AG09319 (cell line): ENCODE measurements around the gene FRMD3.

Experiments used
- DNase-seq: peaks from one replicate; pipeline ENCODE4 v3.0.0-alpha.2; 2010; ENCODE audit warnings: low read depth; ENCODE audit errors: extremely low read depth
- TF ChIP-seq, protein P1 (sequence below): IDR thresholded peaks from 2 replicates; pipeline ENCODE4 v1.5.1; 2011; ENCODE audit warnings: low read depth, mild to moderate bottlenecking, inconsistent platforms, low read length, moderate library complexity

Gene FRMD3

DNA sequence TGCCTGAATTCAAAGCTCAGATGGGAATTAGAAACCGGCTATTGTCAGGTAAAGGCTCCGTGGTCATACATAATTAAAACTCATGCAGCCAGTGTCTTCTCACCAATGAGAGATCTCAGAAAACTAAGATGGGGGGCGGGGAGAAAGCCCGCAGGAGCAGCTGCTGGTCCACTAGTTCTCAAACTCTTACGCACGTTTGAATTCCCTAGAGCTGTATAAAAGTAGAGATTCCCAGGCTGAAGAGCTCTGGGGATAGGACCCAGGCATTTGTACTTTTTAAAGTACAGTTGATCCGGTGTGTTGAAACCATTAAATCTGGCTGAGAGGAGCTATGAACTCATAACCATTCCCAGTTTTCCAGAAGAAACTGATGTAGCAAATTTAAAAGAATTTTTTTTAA is 68.5 kb downstream of the FRMD3 start:
- TF ChIP-seq, protein P1, sequence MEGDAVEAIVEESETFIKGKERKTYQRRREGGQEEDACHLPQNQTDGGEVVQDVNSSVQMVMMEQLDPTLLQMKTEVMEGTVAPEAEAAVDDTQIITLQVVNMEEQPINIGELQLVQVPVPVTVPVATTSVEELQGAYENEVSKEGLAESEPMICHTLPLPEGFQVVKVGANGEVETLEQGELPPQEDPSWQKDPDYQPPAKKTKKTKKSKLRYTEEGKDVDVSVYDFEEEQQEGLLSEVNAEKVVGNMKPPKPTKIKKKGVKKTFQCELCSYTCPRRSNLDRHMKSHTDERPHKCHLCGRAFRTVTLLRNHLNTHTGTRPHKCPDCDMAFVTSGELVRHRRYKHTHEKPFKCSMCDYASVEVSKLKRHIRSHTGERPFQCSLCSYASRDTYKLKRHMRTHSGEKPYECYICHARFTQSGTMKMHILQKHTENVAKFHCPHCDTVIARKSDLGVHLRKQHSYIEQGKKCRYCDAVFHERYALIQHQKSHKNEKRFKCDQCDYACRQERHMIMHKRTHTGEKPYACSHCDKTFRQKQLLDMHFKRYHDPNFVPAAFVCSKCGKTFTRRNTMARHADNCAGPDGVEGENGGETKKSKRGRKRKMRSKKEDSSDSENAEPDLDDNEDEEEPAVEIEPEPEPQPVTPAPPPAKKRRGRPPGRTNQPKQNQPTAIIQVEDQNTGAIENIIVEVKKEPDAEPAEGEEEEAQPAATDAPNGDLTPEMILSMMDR: no peak
- DNase-seq: no peak

- DNase-seq: no peak
- TF ChIP-seq, protein P1: no peak
Observed at GRCh38 chr9:83468821-83469220, 69.4 kb downstream of the FRMD3 start.

DNA sequence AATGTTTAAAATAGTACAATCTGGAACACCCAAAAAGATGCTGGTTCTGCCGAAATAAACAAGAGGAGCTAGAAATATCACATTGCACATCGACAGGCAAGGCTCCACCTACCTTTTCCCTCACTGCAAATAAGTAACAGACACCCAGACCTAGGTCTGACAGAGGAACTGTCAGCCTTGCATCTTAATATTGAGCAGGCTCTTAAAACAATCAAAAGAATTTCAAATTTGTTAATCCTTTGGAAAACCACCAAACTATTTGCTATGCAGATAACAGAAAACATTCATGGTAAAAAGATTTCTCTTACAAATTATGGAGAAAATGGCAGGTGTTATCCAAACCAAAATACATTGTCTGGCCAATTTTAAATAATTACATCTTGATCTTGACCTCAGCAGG is 71.3 kb downstream of the FRMD3 start:
- TF ChIP-seq, protein P1: no peak
- DNase-seq: no peak

DNA sequence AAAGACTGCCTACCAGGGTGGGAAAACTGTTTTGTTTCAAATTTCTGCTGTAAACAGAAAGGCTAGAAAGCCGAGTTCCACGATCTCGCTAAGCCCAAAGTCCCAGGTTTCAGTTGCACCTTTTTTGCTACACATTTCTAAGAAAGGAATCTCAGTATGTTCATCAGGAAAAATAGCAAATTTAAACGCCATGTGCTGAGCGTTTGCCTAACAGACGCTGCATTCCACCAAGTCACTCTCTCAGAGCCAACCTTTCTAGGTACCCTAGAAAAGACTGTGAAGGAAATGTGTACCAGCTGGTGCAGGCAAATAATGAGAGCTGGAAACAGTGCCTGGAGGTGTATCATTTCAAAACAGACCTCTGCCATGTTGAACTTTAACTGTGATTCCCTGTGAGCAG is 71.8 kb downstream of the FRMD3 start:
- TF ChIP-seq, protein P1: no peak
- no peak for DNase-seq

GRCh38 chr9:83459830-83460229 is 78.4 kb downstream of the FRMD3 start:
- no peak for DNase-seq
- TF ChIP-seq, protein P1: no peak

DNA sequence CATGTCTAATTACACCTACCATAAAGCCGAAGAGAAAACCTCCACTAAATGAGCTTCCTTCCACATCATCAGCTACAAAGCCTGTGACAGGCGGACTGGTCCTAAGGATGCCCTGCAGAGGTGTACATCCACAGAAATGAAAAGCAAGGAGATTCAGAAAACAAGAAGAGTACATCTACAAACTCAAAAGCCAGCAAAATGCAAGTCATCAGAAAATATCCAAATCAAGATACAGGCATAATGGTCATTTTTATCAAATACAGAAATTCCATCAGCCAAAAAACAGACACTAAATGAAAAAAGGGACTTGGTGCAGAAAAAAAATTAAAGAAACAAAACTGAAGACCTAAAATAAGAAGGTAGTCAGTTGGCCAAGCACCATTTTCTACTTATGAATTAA is 79.7 kb downstream of the FRMD3 start:
- TF ChIP-seq, protein P1: no peak
- DNase-seq: no peak

GRCh38 chr9:83457005-83457404 is 81.2 kb downstream of the FRMD3 start:
- TF ChIP-seq, protein P1: no peak
- no peak for DNase-seq
